B cell (primary cell): Measurements from ENCODE around the gene LYPD8. TPM values are rescaled to one million over a fixed set of nuclear protein-coding genes. Genes with fewer than 3 reads are reported as not detected.

Experiments used
- ATAC-seq: fragments of 200-7000 bp; cut with Tn5 transposase; one replicate; pipeline ENCODE4 v1.10.0; 2021; ENCODE audit warnings: low read depth, mild to moderate bottlenecking, moderate number of reproducible peaks, moderate library complexity
- CTCF ChIA-PET: fragments of 350-600 bp; sonication (Branson Sonifier 250); formaldehyde crosslinking; loops from one replicate; lab custom pipeline; 2021; ENCODE audit warnings: antibody characterized with exemption, inconsistent platforms; lab: Charles Lee
- POLR2A ChIA-PET: fragments of 350-600 bp; sonication (Branson Sonifier 250); formaldehyde crosslinking; loops from one replicate; lab custom pipeline; 2021; ENCODE audit warnings: antibody characterized with exemption; lab: Charles Lee
- DNase-seq: peaks from one replicate; pipeline ENCODE4 v3.0.0; 2013
- H2AFZ ChIP-seq: 2 replicates; pipeline ENCODE4 v1.6.1; 2012; ENCODE audit warnings: mild to moderate bottlenecking, low read depth, low read length; ENCODE audit not compliant: insufficient read depth, poor library complexity, severe bottlenecking
- H3K27ac ChIP-seq, 2 donors: 1 replicate in 1 of 2; 2 replicates in 1 of 2; pipeline ENCODE4 v1.5.1; 2012 to 2013; ENCODE audit warnings: low read length in 2 of 2, mild to moderate bottlenecking in 2 of 2, moderate library complexity in 1 of 2
- H3K27me3 ChIP-seq, 4 experiments: fragments of 200-600 bp in 1 of 4; sonication (generic) in 1 of 4; replicated peaks in 1 of 4; 1 replicate in 2 of 4; 2 replicates in 2 of 4; pipeline versions ENCODE4 v1.6.1 to v1.7.0; 2013 to 2016; ENCODE audit warnings: low read length in 3 of 4, mild to moderate bottlenecking in 2 of 4, mixed read lengths in 1 of 4, moderate library complexity in 1 of 4; ENCODE audit not compliant: insufficient read depth in 4 of 4, control insufficient read depth in 3 of 4; ENCODE audit errors: control extremely low read depth in 1 of 4
- H3K36me3 ChIP-seq, 2 experiments: replicated peaks in 1 of 2; 1 replicate in 1 of 2; 2 replicates in 1 of 2; pipeline versions ENCODE4 v1.6.1 to v1.7.1; 2013; ENCODE audit warnings: low read length in 1 of 2; ENCODE audit not compliant: insufficient read depth in 2 of 2, control insufficient read depth in 1 of 2; ENCODE audit errors: control extremely low read depth in 1 of 2, extremely low read depth in 1 of 2
- H3K4me1 ChIP-seq, 2 donors: fragments of 200-600 bp in 1 of 2; sonication (generic) in 1 of 2; 1 replicate in 1 of 2; 2 replicates in 1 of 2; pipeline versions ENCODE4 v1.5.1 to v1.6.1; 2013 to 2017; ENCODE audit warnings: low read length in 2 of 2; ENCODE audit not compliant: control insufficient read depth in 2 of 2, insufficient read depth in 2 of 2
- H3K4me2 ChIP-seq: replicated peaks from 2 replicates; pipeline ENCODE3; 2012; ENCODE audit warnings: mild to moderate bottlenecking, low read depth, low read length; ENCODE audit not compliant: poor library complexity, severe bottlenecking
- H3K4me3 ChIP-seq, 5 experiments: fragments of 200-600 bp in 1 of 5; sonication (generic) in 1 of 5; 1 replicate in 3 of 5; 2 replicates in 2 of 5; pipeline versions ENCODE4 v1.5.1 to v1.7.0; 2011 to 2016; ENCODE audit warnings: low read length in 4 of 5, mild to moderate bottlenecking in 4 of 5, low read depth in 2 of 5, control low read depth in 1 of 5, moderate library complexity in 1 of 5; ENCODE audit not compliant: insufficient read depth in 1 of 5; ENCODE audit errors: control extremely low read depth in 1 of 5, extremely low read depth in 1 of 5
- H3K79me2 ChIP-seq: fragments of 200-600 bp; sonication (generic); one replicate; pipeline ENCODE4 v1.6.0; 2016; ENCODE audit warnings: low read length; ENCODE audit not compliant: control insufficient read depth, insufficient read depth
- H3K9ac ChIP-seq: fragments of 200-600 bp; sonication (generic); 2 replicates; pipeline ENCODE4 v1.6.1; 2017; ENCODE audit warnings: mild to moderate bottlenecking, low read length, moderate library complexity
- H3K9me3 ChIP-seq, 3 donors: one replicate each; pipeline versions ENCODE4 v1.6.1 to v1.7.1; 2013; ENCODE audit warnings: low read length in 2 of 3; ENCODE audit not compliant: control insufficient read depth in 2 of 3, insufficient read depth in 1 of 3; ENCODE audit errors: control extremely low read depth in 1 of 3
- H4K20me1 ChIP-seq: 2 replicates; pipeline ENCODE4 v1.6.0; 2012; ENCODE audit warnings: mild to moderate bottlenecking, low read length; ENCODE audit not compliant: insufficient read depth, control insufficient read depth, poor library complexity, severe bottlenecking
- H3K27ac Mint-ChIP-seq: one replicate; pipeline ENCODE4 v1.8.0; 2021; ENCODE audit warnings: mixed read lengths
- H3K27me3 Mint-ChIP-seq: one replicate; pipeline ENCODE4 v1.8.0; 2021; ENCODE audit warnings: mixed read lengths
- H3K4me1 Mint-ChIP-seq: one replicate; pipeline ENCODE4 v1.8.0; 2021; ENCODE audit warnings: mixed read lengths
- H3K4me3 Mint-ChIP-seq: one replicate; pipeline ENCODE4 v1.8.0; 2021; ENCODE audit warnings: mixed read lengths
- H3K9me3 Mint-ChIP-seq: one replicate; pipeline ENCODE4 v1.8.0; 2022; ENCODE audit warnings: mixed read lengths; ENCODE audit not compliant: insufficient read depth
- CTCF ChIP-seq: fragments of 200-600 bp; IDR thresholded peaks from one replicate; pipeline ENCODE4 v1.8.0; 2022; ENCODE audit warnings: antibody characterized with exemption, mild to moderate bottlenecking
- EZH2 ChIP-seq: IDR thresholded peaks from 2 replicates; pipeline ENCODE4 v1.6.1; 2012; ENCODE audit warnings: borderline replicate concordance, low read depth, mild to moderate bottlenecking, moderate library complexity, low read length; ENCODE audit not compliant: insufficient read depth, poor library complexity, severe bottlenecking
- WGBS: methylation state at CpG from one replicate; pipeline ENCODE4 v1.1.5; 2013; ENCODE audit warnings: missing lambda C conversion rate; ENCODE audit not compliant: insufficient coverage; 5-methylcytosine and 5-hydroxymethylcytosine counted together
- intact Hi-C: fragments of 100-400 bp; cut with micrococcal nuclease; formaldehyde crosslinking; loops from one replicate; pipeline ENCODE4 v1.10.0; 2022
- polyA minus RNA-seq: library from RNA; depleted of rRNA, polyadenylated mRNA; stranded (reverse); fragments of >200 nt; gene quantifications from 2 replicates; pipeline ENCODE4 v1.2.3, GENCODE V29; 2012
- polyA plus RNA-seq: library from polyadenylated mRNA; depleted of rRNA; stranded (reverse); fragments of >200 nt; gene quantifications from 2 replicates; pipeline ENCODE4 v1.2.3, GENCODE V29; 2012
- total RNA-seq, 2 donors: library from RNA; stranded (reverse); fragments of 120-200 nt in 1 of 2; gene quantifications; 1 replicate in 1 of 2; 2 replicates in 1 of 2; pipeline versions ENCODE4 v1.2.3 to v1.2.4, GENCODE V29; 2013 to 2022

Gene LYPD8
- total RNA-seq (not detected in 2 replicates), polyA plus RNA-seq (0.10 TPM in 1 of 2 replicates, not detected in the other), polyA minus RNA-seq (not detected in 2 replicates)
- not detected for total RNA-seq (2013)

- no peaks in the 10 kb centered on the region for H3K36me3 ChIP-seq
- no peaks in the 10 kb centered on the region for H3K79me2 ChIP-seq
- H4K20me1 ChIP-seq, result no peaks in the 10 kb centered on the region
- H3K4me1 Mint-ChIP-seq, result peaks cover 14% of the 10 kb centered on the region
- ATAC-seq (no peak), DNase-seq (no peak)
- no peak within 1 kb of the TSS for H3K4me3 Mint-ChIP-seq
- no peak within 1 kb of the TSS for H2AFZ ChIP-seq
- H3K4me1 ChIP-seq, result peaks cover 0 to 12% of the 10 kb centered on the region in 2 donors
- 87% methylated on average over 6 of the region's 6 CpGs for WGBS
- H3K9me3 ChIP-seq, result no peaks in the 10 kb centered on the region
- H3K27ac ChIP-seq, result no peak within 1 kb of the TSS
- no peak for TF ChIP-seq CTCF
- no peak for TF ChIP-seq EZH2
- H3K4me3 ChIP-seq, result no peak within 1 kb of the TSS
- no peak within 1 kb of the TSS for H3K9ac ChIP-seq
- peaks cover 0 to 2% (median 0%) of the 10 kb centered on the region in 4 experiments for H3K27me3 ChIP-seq
- no peaks in the 10 kb centered on the region for H3K9me3 Mint-ChIP-seq
- H3K27me3 Mint-ChIP-seq, result no peaks in the 10 kb centered on the region
- no peak within 1 kb of the TSS for H3K27ac Mint-ChIP-seq
- POLR2A ChIA-PET, result interaction anchor here (0.6 kb wide), 1 partner anchor 29 kb away, joined by 4 read pairs; no protein-coding TSS in a partner anchor
- intact Hi-C loops, result no loop called here
- no peak within 1 kb of the TSS for H3K4me2 ChIP-seq
- CTCF ChIA-PET, result interaction anchor here (1.0 kb wide), 1 partner anchor 51 kb away, joined by 4 read pairs; no protein-coding TSS in a partner anchor
Observed at GRCh38 chr1:248755517-248755916, at the start of gene LYPD8. Gene LYPD8 (minus strand): TSS chr1:248755759. CDS start chr1:248751081, 4,678 bp downstream.
